GM12865 (cell line): ENCODE results near the gene CYFIP2.

ENCODE experiments used
- DNase-seq: peaks from one replicate; pipeline ENCODE4 v3.0.0; 2010; ENCODE audit warnings: low read depth
- H3K4me3 ChIP-seq: 2 replicates; pipeline ENCODE4 v1.5.1; 2011; ENCODE audit warnings: mild to moderate bottlenecking, low read depth, low read length, control low read depth
- CTCF ChIP-seq: IDR thresholded peaks from 2 replicates; pipeline ENCODE4 v1.5.1; 2011; ENCODE audit warnings: low read length, control low read depth, low read depth, inconsistent platforms; ENCODE audit not compliant: insufficient read depth; ENCODE audit errors: missing control alignments

The CYFIP2 gene

GRCh38 chr5:157245476-157245875 is 20.4 kb upstream of the CYFIP2 start:
- no peak overlapping the region for H3K4me3 ChIP-seq
- TF ChIP-seq CTCF = no peak
- DNase-seq = no peak

GRCh38 chr5:157245886-157246285 is 20.0 kb upstream of the CYFIP2 start:
- DNase-seq = no peak
- no peak for TF ChIP-seq CTCF
- no peak overlapping the region for H3K4me3 ChIP-seq

GRCh38 chr5:157247267-157247666 is 18.7 kb upstream of the CYFIP2 start:
- no peak for DNase-seq
- TF ChIP-seq CTCF = no peak

GRCh38 chr5:157248821-157249470 is 17.0 kb upstream of the CYFIP2 start:
- TF ChIP-seq CTCF = no peak
- no peak for DNase-seq
- H3K4me3 ChIP-seq = no peak overlapping the region

More at GRCh38 chr5:157247267-157247666, 18.7 kb upstream of the CYFIP2 start:
- H3K4me3 ChIP-seq = no peak overlapping the region

- H3K4me3 ChIP-seq = no peak overlapping the region; the same call in 1 of the 2 replicates
- peak; percentile 87 for DNase-seq
- no peak for TF ChIP-seq CTCF
Measured at GRCh38 chr5:157252711-157253465, 13.0 kb upstream of the CYFIP2 start.

- TF ChIP-seq CTCF = peak; percentile 85
- peak; percentile 49 for DNase-seq
- H3K4me3 ChIP-seq = no peak overlapping the region
Measured at GRCh38 chr5:157253547-157253946, 12.4 kb upstream of the CYFIP2 start.
